HEK293T (cell line): Measurements from ENCODE around the gene RBM26.

ENCODE experiments used
- ARNT ChIP-seq: fragments of 450-650 bp; IDR thresholded peaks from 2 replicates; pipeline ENCODE4 v1.6.1; 2017; ENCODE audit warnings: mild to moderate bottlenecking
- BHLHE40 ChIP-seq: fragments of 450-650 bp; IDR thresholded peaks from 2 replicates; pipeline ENCODE4 v1.6.1; 2016; ENCODE audit warnings: mild to moderate bottlenecking, moderate library complexity, borderline replicate concordance
- ELF4 ChIP-seq: fragments of 450-650 bp; IDR thresholded peaks from 2 replicates; pipeline ENCODE4 v1.6.1; 2017; ENCODE audit warnings: antibody characterized with exemption
- FOXA1 ChIP-seq: fragments of 450-650 bp; IDR thresholded peaks from 2 replicates; pipeline ENCODE4 v1.6.1; 2016; ENCODE audit warnings: mild to moderate bottlenecking
- FOXK2 ChIP-seq: fragments of 450-650 bp; IDR thresholded peaks from 2 replicates; pipeline ENCODE4 v1.6.1; 2016; ENCODE audit warnings: mild to moderate bottlenecking
- LEF1 ChIP-seq: fragments of 450-650 bp; IDR thresholded peaks from 2 replicates; pipeline ENCODE4 v1.6.1; 2017; ENCODE audit warnings: mild to moderate bottlenecking, borderline replicate concordance
- NFRKB ChIP-seq: fragments of 450-650 bp; IDR thresholded peaks from 2 replicates; pipeline ENCODE4 v1.6.1; 2016; ENCODE audit warnings: mild to moderate bottlenecking, moderate library complexity
- PKNOX1 ChIP-seq: fragments of 450-650 bp; IDR thresholded peaks from 2 replicates; pipeline ENCODE4 v1.6.1; 2016
- SP1 ChIP-seq: fragments of 450-650 bp; IDR thresholded peaks from 2 replicates; pipeline ENCODE4 v1.6.1; 2017
- TARDBP ChIP-seq: fragments of 450-650 bp; IDR thresholded peaks from 2 replicates; pipeline ENCODE4 v1.6.1; 2016
- ZNF384 ChIP-seq: fragments of 450-650 bp; IDR thresholded peaks from 2 replicates; pipeline ENCODE4 v1.6.1; 2016

- TF ChIP-seq SP1 (no peak), LEF1 (no peak), ZNF384 (no peak), ARNT (no peak), TARDBP (no peak), ELF4 (no peak), PKNOX1 (no peak), FOXA1 (no peak), NFRKB (no peak), BHLHE40 (no peak), FOXK2 (no peak)
Measured at GRCh38 chr13:79289571-79289970, 116.5 kb downstream of the RBM26 start.
